K562 (cell line): Measurements from ENCODE around the gene KCNC4.

Source experiments
- USF2 ChIP-seq: sonication (generic); formaldehyde crosslinking; IDR thresholded peaks from 2 replicates; pipeline ENCODE4 v1.5.0; 2020; ENCODE audit warnings: missing genetic modification reagents
- TF ChIP-seq, protein P1 (sequence below), 3 experiments: IDR thresholded peaks in 2 of 3; conservative IDR thresholded peaks in 1 of 3; 2 replicates each; pipeline ENCODE4 v1.5.1; 2011 to 2012; ENCODE audit warnings: low read length in 3 of 3, mild to moderate bottlenecking in 3 of 3, control low read depth in 2 of 3, improper control_type of control experiment in 1 of 3, inconsistent platforms in 1 of 3, low read depth in 1 of 3, mixed read lengths in 1 of 3, moderate library complexity in 1 of 3; ENCODE audit not compliant: insufficient read depth in 2 of 3

- TF ChIP-seq USF2 (CRISPR knock-in tag) = no peak
- TF ChIP-seq, protein P1, sequence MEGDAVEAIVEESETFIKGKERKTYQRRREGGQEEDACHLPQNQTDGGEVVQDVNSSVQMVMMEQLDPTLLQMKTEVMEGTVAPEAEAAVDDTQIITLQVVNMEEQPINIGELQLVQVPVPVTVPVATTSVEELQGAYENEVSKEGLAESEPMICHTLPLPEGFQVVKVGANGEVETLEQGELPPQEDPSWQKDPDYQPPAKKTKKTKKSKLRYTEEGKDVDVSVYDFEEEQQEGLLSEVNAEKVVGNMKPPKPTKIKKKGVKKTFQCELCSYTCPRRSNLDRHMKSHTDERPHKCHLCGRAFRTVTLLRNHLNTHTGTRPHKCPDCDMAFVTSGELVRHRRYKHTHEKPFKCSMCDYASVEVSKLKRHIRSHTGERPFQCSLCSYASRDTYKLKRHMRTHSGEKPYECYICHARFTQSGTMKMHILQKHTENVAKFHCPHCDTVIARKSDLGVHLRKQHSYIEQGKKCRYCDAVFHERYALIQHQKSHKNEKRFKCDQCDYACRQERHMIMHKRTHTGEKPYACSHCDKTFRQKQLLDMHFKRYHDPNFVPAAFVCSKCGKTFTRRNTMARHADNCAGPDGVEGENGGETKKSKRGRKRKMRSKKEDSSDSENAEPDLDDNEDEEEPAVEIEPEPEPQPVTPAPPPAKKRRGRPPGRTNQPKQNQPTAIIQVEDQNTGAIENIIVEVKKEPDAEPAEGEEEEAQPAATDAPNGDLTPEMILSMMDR (IDR thresholded peaks at IDR 0.05 in 2 of 3, conservative IDR thresholded peaks at IDR 0.05 in 1 of 3; ENCODE audit: insufficient read depth in 2 of 3, low read depth in 1 of 3, low read length in 3 of 3) = no peak
These were observed 4.6 kb downstream of the KCNC4 start for GRCh38 chr1:110214454-110215404.
